Activated T-cell treated with anti-CD3 and anti-CD28 coated beads, Interleukin-2, amount 50 U/mL, for 24 hours (primary cell): Measurements from ENCODE around the gene ENOX2.

Experiments
- DNase-seq: peaks from one replicate; pipeline ENCODE4 v3.0.0-alpha.2; 2020
- H3K27ac Mint-ChIP-seq: 2 replicates; pipeline ENCODE4 v1.8.0; 2020; ENCODE audit warnings: mild to moderate bottlenecking, mixed read lengths
- H3K27me3 Mint-ChIP-seq: 2 replicates; pipeline ENCODE4 v1.8.0; 2020; ENCODE audit warnings: mixed read lengths
- H3K36me3 Mint-ChIP-seq: 2 replicates; pipeline ENCODE4 v1.8.0; 2020; ENCODE audit warnings: low read depth, mixed read lengths
- H3K4me1 Mint-ChIP-seq: 2 replicates; pipeline ENCODE4 v1.8.0; 2020; ENCODE audit warnings: low read depth, mixed read lengths
- H3K4me3 Mint-ChIP-seq: 2 replicates; pipeline ENCODE4 v1.8.0; 2020; ENCODE audit warnings: mild to moderate bottlenecking, moderate library complexity, mixed read lengths
- H3K9me3 Mint-ChIP-seq: 2 replicates; pipeline ENCODE4 v1.8.0; 2020; ENCODE audit warnings: mixed read lengths

Gene ENOX2

DNA sequence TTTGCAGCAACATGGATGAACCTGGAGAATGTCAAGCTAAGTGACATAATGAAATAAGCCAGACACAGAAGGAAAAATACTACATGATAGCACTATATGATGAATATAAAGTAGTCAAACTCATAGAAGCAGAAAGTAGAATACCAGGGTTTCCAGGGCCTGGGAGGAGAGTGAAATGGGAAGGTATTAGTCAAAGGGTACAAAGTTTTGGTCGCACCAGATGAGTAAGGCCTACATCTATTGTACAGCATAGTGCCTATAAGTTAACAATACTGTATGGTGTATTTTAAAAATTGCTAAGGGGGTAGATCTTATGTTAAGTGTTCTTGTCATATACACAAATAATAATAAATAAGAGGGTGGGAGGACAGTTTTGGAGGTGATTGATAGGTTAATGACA lies 41.5 kb downstream of the ENOX2 start:
- H3K9me3 Mint-ChIP-seq = no peaks in the 10 kb centered on the region
- H3K4me3 Mint-ChIP-seq = no peak overlapping the region
- H3K27ac Mint-ChIP-seq = no peak overlapping the region
- no peaks in the 10 kb centered on the region for H3K36me3 Mint-ChIP-seq
- H3K27me3 Mint-ChIP-seq = peaks cover 3% of the 10 kb centered on the region
- H3K4me1 Mint-ChIP-seq = peaks cover 10% of the 10 kb centered on the region
- no peak for DNase-seq

DNA sequence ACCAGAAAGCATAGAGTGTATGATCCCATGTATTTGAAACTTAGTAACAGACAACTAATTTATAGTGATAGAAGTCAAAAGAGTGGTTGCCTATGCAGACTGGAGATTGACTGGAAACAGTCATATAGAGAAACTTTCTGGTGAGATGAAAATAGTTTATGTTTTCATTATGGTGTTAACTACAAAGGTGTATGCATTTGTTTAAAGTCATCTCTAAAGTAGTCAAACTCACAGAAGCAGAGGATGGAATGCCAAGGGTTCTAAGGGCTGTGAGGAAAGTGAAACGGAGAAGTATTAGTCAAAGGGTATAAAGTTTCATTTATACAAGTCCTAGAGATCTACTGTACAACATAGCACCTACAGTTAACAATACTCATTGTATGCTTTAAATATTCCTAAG lies 45.8 kb downstream of the ENOX2 start:
- no peak for DNase-seq
- peaks cover 6% of the 10 kb centered on the region for H3K36me3 Mint-ChIP-seq
- H3K27me3 Mint-ChIP-seq = peaks cover 17% of the 10 kb centered on the region
- peaks cover 8% of the 10 kb centered on the region for H3K4me1 Mint-ChIP-seq
- peaks cover 2% of the 10 kb centered on the region for H3K9me3 Mint-ChIP-seq
- H3K27ac Mint-ChIP-seq = no peak overlapping the region
- no peak overlapping the region for H3K4me3 Mint-ChIP-seq

DNA sequence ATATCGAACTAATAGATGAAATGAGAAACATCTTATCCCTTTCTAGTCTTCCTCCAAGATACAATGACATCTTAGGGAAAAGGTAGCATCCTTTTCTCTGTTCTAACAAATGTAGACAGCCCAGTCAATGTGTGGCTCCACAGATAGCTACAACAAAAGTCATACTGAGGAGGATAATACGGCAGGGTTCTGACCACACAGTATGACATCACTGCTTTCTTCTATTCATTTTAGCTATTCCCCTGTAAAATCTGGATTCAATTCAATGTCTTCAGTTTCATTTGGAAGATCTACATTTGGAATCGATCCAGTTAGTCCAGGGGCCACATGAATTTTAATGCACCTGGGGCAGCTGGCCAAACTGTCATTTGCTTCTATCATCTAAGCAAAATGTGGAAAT lies 51.4 kb downstream of the ENOX2 start:
- H3K9me3 Mint-ChIP-seq = peaks cover 2% of the 10 kb centered on the region
- DNase-seq = no peak
- peaks cover 29% of the 10 kb centered on the region for H3K27me3 Mint-ChIP-seq
- peaks cover 6% of the 10 kb centered on the region for H3K36me3 Mint-ChIP-seq
- H3K4me3 Mint-ChIP-seq = no peak overlapping the region
- H3K4me1 Mint-ChIP-seq = peaks cover 11% of the 10 kb centered on the region
- no peak overlapping the region for H3K27ac Mint-ChIP-seq

DNA sequence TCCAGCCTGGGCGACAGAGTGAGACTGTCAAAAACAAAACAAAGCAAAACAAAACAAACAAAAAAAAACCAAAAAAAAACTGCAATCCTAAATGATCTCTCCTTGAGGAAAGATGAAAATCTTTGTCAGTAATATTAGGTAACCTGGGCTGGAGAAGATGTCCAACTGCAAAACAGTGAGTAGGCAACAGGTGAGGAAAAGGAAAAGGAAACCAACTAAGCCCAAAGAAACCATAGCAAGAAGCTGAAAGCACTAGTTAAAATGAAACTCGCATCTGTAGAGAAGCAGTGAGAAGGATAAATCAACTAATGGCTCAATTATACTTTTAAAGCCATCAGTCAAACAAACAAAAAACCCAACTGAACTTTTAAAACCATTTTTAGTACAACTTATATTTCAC lies 54.2 kb downstream of the ENOX2 start:
- Mint-ChIP-seq H3K9me3 (no peaks in the 10 kb centered on the region), H3K27ac (no peak overlapping the region), H3K4me3 (no peak overlapping the region), H3K36me3 (no peaks in the 10 kb centered on the region), H3K4me1 (peaks cover 11% of the 10 kb centered on the region), H3K27me3 (peaks cover 22% of the 10 kb centered on the region)
- no peak for DNase-seq

DNA sequence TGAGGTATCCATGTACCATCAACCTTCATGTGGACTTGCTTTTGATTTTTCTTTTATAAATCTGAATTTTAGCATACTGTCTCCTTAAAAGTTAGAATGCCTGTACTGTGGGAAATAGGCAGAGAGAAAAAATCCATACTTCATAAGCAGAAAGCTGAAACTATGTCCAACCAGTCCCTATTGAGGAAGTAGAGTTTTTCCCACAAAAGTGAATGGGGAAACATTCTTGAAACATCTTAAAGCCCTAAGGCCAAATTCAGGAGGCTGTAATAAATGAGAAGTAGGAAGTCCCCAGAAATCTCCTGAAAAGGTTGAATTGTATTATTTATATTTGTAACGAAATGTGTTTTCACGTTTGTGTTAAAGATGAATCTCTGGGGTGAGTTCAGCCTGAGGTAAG lies 56.3 kb downstream of the ENOX2 start:
- DNase-seq = no peak
- Mint-ChIP-seq H3K9me3 (no peaks in the 10 kb centered on the region), H3K4me3 (no peak overlapping the region), H3K4me1 (peaks cover 11% of the 10 kb centered on the region), H3K36me3 (no peaks in the 10 kb centered on the region), H3K27me3 (peaks cover 11% of the 10 kb centered on the region), H3K27ac (no peak overlapping the region)

DNA sequence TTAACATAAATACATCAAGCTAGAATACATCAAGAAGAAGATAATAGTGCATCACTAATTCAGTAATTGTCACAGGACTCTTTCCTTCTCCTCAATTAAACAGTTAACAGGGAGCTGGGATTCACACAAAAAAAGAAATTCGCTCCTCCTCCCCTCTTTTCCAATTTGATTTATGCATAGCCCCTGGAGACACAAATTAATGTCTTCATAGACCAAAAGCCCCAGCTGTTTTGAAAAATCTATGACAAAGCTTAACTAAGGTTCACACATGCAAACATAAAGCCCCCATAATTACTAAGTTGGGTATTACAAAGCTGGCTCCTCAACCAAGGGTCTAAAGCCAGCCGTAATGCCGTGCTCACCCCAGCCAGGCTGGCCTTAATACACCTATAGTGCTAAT lies 61.2 kb downstream of the ENOX2 start:
- peaks cover 7% of the 10 kb centered on the region for H3K27me3 Mint-ChIP-seq
- no peak overlapping the region for H3K4me3 Mint-ChIP-seq
- peaks cover 3% of the 10 kb centered on the region for H3K4me1 Mint-ChIP-seq
- no peaks in the 10 kb centered on the region for H3K9me3 Mint-ChIP-seq
- no peaks in the 10 kb centered on the region for H3K36me3 Mint-ChIP-seq
- no peak overlapping the region for H3K27ac Mint-ChIP-seq
- DNase-seq = no peak

DNA sequence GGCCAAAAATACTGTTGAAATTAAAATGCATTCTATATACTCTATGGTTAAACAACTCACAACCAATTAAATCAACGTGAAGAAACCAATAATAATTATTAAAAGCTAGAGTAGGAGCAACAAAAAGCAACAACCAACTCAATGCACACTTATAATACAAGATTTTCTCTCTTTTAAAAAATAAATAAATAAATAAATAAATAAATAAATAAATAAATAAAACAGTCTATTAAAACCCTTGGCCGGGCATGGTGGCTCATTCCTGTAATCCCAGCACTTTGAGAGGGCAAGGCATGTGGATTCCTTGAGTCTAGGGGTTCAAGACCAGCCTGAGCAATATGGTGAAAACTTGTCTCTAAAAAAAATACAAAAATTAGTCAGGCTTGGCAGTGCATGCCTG lies 62.7 kb downstream of the ENOX2 start:
- Mint-ChIP-seq H3K36me3 (no peaks in the 10 kb centered on the region), H3K4me3 (no peak overlapping the region), H3K4me1 (peaks cover 7% of the 10 kb centered on the region), H3K27ac (no peak overlapping the region), H3K27me3 (peaks cover 4% of the 10 kb centered on the region), H3K9me3 (no peaks in the 10 kb centered on the region)
- no peak for DNase-seq

DNA sequence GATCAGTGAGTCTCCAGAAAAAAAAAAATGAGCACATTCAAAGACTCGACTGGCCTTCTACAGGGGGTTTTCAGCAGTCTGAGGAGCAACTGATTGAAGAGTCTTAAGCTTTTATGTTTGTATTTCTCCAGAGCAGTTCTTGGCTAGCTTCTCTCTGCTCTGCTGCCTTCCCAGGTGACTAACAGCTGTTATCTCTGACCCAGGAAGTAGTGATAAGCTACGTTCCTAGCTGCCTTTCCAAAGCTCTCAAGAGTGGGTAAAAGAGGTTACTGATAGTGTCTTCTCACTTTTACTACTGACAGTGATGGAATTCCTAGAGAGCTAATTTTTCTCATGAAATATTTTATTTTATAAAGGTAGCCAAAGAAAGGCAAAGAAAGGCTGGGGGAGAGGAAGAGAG lies 66.6 kb downstream of the ENOX2 start:
- no peaks in the 10 kb centered on the region for H3K36me3 Mint-ChIP-seq
- no peak overlapping the region for H3K4me3 Mint-ChIP-seq
- H3K27ac Mint-ChIP-seq = no peak overlapping the region
- peaks cover 8% of the 10 kb centered on the region for H3K27me3 Mint-ChIP-seq
- no peak for DNase-seq
- H3K4me1 Mint-ChIP-seq = peaks cover 20% of the 10 kb centered on the region
- H3K9me3 Mint-ChIP-seq = no peaks in the 10 kb centered on the region

DNA sequence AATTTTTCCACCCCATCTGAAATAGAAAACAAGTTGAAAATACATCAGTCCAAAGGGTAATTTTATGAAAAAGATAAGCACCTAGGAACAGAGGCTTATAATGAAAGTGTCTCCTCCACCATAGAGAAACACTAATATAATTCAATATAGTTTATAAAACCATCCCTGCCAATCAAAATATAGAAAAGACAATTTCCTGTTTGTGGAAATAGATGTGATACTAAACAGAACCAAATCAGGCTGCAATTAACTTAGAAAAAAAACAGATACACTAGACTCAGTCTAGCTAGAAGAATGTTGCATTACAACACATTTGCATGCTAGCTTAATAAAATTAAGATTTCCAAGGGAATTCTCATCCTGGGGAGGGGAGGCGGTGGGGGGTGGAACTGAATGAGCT lies 68.2 kb downstream of the ENOX2 start:
- Mint-ChIP-seq H3K4me1 (peaks cover 20% of the 10 kb centered on the region), H3K27ac (no peak overlapping the region), H3K27me3 (peaks cover 10% of the 10 kb centered on the region), H3K4me3 (no peak overlapping the region), H3K36me3 (no peaks in the 10 kb centered on the region), H3K9me3 (no peaks in the 10 kb centered on the region)
- no peak for DNase-seq

DNA sequence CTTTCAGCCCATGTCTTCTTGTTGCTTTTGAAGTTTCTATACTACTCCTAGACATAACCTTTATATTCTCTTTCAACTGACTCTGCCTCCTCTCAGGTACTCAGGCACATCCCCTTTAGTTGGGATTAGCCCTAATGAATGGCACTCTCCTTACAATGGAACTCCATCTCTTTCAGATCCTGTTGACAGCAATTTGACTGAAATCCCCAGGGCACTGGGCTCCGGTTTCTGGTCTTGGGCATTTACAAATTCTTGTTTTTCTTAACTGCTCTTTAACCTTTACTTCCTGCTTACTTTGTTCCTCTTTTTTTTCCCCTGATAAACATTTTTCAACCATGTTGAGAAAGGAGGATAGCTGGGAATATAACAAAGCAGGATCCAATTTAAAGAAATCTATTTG lies 68.9 kb downstream of the ENOX2 start:
- H3K4me1 Mint-ChIP-seq = peaks cover 20% of the 10 kb centered on the region

DNA sequence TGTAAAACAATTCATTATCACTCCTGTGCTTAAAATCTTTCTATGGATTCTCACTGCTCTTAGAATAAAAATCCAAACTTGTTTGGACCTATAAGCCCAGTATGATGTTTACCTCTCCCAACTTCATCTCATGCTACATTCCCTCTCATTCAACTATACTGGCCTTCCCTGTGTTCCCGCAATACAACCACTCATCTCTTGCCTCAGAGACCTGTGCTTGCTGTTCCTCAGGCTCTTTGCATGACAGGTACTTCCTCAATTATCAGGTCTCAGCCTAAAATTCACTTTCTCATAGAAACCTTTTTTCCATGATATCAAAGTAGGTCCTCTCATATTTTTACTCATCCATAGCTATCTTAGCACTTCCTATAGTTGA lies 71.7 kb downstream of the ENOX2 start:
- no peaks in the 10 kb centered on the region for H3K9me3 Mint-ChIP-seq
- no peaks in the 10 kb centered on the region for H3K36me3 Mint-ChIP-seq
- no peak for DNase-seq
- H3K27ac Mint-ChIP-seq = no peak overlapping the region
- no peak overlapping the region for H3K4me3 Mint-ChIP-seq
- H3K4me1 Mint-ChIP-seq = peaks cover 16% of the 10 kb centered on the region
- peaks cover 11% of the 10 kb centered on the region for H3K27me3 Mint-ChIP-seq

More for the DNA sequence above, 68.9 kb downstream of the ENOX2 start:
- Mint-ChIP-seq H3K36me3 (no peaks in the 10 kb centered on the region), H3K27ac (no peak overlapping the region), H3K27me3 (peaks cover 10% of the 10 kb centered on the region), H3K9me3 (no peaks in the 10 kb centered on the region), H3K4me3 (no peak overlapping the region)
- DNase-seq = no peak

DNA sequence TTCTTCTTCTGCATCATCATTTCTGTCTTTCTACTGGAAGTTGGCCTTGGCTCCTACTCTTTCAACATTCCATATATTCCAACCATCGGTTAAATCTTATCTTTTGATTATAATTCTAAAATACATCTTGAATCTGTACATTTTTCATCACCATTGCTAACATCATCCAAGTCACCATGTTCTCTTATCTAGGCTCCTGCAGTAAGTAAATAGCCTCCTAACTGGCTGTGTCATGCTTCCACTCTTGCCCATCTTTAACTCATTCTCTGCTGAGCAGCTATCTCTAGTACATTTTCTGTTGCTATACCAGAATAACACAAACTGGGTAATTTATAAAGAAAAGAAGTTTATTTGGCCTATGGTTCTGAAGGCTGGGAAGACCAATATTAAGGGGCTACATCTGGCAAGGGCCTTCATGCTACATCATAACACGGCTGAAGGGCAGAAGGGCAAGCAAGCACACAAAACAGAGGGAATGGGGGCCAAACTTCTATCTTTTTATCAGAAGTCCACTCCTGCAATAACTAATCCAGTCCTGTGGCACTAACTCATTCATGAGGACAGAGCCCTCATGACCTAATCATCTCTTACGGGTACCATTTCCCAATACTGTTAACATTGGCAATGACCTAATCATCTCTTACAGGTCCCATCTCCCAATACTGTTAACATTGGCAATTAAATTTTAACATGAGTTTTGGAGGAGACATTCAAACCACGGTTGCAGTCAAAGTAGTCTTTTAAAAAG lies 72.2 kb downstream of the ENOX2 start:
- Mint-ChIP-seq H3K27me3 (peaks cover 13% of the 10 kb centered on the region), H3K27ac (no peak overlapping the region), H3K36me3 (no peaks in the 10 kb centered on the region), H3K4me1 (peaks cover 14% of the 10 kb centered on the region), H3K4me3 (no peak overlapping the region), H3K9me3 (no peaks in the 10 kb centered on the region)
- no peak for DNase-seq

DNA sequence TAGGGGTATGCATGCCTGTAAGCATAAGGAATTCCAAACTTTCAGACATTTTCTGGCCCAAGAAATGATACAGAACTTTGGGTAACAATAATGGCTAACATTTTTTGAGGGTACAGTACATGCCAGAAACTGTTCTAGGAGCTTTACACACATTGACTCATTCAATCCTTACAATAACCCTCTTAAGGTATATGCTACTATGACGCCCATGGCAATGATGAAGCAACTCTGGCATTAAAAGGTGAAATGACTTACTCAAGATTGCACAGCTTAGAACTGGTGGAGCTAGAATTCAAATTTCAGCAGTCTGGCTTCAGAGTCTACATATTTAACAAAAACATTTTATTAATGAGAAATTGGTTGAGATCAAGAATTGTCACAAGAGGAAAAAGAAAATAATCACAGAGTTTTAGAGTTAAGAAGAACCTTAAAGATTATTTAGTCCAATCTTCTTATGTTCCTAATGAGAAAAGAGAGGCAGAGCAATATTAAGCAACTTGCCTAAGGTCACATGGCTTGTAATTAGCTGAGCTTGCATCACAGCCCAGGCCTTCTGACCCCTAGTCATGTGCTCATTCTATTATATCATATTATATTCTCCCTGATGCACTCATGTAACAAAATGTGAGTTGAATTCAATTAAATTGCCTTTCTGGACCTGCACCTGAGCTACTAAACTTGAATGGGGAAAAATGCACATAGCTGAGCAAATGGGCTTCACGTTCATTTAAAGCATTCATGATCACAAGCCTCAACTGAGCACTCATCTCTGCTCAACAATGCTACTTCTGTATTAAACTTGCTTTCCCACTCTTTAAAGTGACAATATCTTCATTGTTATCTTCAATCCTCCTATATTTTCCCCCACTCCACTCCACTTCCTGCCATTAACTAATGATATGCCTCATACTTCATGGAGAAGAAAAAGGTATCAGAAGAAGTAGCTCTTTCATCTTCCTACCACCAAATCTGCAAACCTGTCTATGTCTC lies 73.2 kb downstream of the ENOX2 start:
- Mint-ChIP-seq H3K4me3 (no peak overlapping the region), H3K4me1 (peaks cover 14% of the 10 kb centered on the region), H3K27me3 (peaks cover 13% of the 10 kb centered on the region), H3K9me3 (no peaks in the 10 kb centered on the region), H3K27ac (no peak overlapping the region), H3K36me3 (no peaks in the 10 kb centered on the region)
- DNase-seq = no peak

DNA sequence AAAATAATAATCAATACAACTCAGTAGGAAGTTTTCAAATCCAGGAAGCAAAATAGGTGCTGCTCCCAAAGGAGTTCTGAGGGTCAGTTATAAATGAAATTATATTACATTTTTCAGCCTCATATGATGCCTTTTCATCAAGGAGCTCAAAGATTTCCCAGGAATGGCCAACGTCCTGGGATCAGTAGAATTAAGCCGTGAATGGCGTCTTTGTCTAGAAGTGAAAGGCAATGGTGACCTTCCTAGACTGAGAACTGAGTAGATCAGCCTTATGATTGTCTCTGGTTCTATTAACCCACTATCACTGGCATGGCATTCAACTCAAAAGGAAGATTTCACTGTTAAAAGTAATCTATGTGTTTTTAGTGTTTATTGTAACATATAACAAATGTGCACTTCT lies 74.4 kb downstream of the ENOX2 start:
- Mint-ChIP-seq H3K4me1 (peaks cover 14% of the 10 kb centered on the region), H3K27ac (no peak overlapping the region), H3K36me3 (no peaks in the 10 kb centered on the region), H3K9me3 (no peaks in the 10 kb centered on the region), H3K27me3 (peaks cover 13% of the 10 kb centered on the region), H3K4me3 (no peak overlapping the region)
- no peak for DNase-seq

DNA sequence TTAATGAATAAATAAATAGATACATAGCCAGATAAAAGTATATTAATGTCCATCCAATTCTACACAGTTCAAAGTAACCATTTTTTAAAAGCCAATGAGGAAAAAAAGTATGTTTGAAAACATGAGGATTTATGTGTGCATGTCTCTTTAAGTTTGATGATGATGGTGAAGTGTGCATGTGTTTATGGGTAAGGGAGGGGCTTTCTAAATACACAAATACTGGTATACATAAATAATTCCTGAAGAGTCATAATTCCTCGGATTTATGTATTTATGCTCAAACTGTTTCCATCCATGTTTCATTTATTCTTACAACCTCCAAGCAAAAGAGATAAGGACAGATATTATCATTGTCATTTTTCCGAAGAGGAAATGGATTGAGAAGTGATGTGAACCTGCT lies 75.4 kb downstream of the ENOX2 start:
- H3K36me3 Mint-ChIP-seq = no peaks in the 10 kb centered on the region

More for the DNA sequence above, 75.4 kb downstream of the ENOX2 start:
- DNase-seq = no peak
- Mint-ChIP-seq H3K27me3 (peaks cover 13% of the 10 kb centered on the region), H3K4me1 (peaks cover 7% of the 10 kb centered on the region), H3K4me3 (no peak overlapping the region), H3K27ac (no peak overlapping the region), H3K9me3 (no peaks in the 10 kb centered on the region)
